ENCODE measurements around the gene NRXN3.

GRCh38 chr14:78714711-78715110 lies 544.5 kb downstream of the NRXN3 start:
- no peak for TF ChIP-seq EZH2 (IDR thresholded peaks at IDR 0.05; ENCODE audit: low read depth, unreplicated experiment)
- no peak for TF ChIP-seq JUNB (IDR thresholded peaks at IDR 0.05; ENCODE audit: unreplicated experiment)
- TF ChIP-seq EZH2phosphoT487 (IDR thresholded peaks at IDR 0.05; ENCODE audit: unreplicated experiment): no peak
- no peak for TF ChIP-seq POLR2AphosphoS5 (IDR thresholded peaks at IDR 0.05; ENCODE audit: low read depth)
- TF ChIP-seq, protein P1, sequence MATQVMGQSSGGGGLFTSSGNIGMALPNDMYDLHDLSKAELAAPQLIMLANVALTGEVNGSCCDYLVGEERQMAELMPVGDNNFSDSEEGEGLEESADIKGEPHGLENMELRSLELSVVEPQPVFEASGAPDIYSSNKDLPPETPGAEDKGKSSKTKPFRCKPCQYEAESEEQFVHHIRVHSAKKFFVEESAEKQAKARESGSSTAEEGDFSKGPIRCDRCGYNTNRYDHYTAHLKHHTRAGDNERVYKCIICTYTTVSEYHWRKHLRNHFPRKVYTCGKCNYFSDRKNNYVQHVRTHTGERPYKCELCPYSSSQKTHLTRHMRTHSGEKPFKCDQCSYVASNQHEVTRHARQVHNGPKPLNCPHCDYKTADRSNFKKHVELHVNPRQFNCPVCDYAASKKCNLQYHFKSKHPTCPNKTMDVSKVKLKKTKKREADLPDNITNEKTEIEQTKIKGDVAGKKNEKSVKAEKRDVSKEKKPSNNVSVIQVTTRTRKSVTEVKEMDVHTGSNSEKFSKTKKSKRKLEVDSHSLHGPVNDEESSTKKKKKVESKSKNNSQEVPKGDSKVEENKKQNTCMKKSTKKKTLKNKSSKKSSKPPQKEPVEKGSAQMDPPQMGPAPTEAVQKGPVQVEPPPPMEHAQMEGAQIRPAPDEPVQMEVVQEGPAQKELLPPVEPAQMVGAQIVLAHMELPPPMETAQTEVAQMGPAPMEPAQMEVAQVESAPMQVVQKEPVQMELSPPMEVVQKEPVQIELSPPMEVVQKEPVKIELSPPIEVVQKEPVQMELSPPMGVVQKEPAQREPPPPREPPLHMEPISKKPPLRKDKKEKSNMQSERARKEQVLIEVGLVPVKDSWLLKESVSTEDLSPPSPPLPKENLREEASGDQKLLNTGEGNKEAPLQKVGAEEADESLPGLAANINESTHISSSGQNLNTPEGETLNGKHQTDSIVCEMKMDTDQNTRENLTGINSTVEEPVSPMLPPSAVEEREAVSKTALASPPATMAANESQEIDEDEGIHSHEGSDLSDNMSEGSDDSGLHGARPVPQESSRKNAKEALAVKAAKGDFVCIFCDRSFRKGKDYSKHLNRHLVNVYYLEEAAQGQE (IDR thresholded peaks at IDR 0.05; ENCODE audit: unreplicated experiment): no peak
- TF ChIP-seq, protein P2, sequence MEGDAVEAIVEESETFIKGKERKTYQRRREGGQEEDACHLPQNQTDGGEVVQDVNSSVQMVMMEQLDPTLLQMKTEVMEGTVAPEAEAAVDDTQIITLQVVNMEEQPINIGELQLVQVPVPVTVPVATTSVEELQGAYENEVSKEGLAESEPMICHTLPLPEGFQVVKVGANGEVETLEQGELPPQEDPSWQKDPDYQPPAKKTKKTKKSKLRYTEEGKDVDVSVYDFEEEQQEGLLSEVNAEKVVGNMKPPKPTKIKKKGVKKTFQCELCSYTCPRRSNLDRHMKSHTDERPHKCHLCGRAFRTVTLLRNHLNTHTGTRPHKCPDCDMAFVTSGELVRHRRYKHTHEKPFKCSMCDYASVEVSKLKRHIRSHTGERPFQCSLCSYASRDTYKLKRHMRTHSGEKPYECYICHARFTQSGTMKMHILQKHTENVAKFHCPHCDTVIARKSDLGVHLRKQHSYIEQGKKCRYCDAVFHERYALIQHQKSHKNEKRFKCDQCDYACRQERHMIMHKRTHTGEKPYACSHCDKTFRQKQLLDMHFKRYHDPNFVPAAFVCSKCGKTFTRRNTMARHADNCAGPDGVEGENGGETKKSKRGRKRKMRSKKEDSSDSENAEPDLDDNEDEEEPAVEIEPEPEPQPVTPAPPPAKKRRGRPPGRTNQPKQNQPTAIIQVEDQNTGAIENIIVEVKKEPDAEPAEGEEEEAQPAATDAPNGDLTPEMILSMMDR (conservative IDR thresholded peaks at IDR 0.05; ENCODE audit: low read depth in 2 of 2): no peak
- TF ChIP-seq STAT1 (IDR thresholded peaks at IDR 0.05; ENCODE audit: unreplicated experiment): no peak
- TF ChIP-seq CREB1 (CRISPR knock-in tag; IDR thresholded peaks at IDR 0.05; ENCODE audit: low read depth): no peak
- no peak for TF ChIP-seq NANOG (IDR thresholded peaks at IDR 0.05; ENCODE audit: borderline replicate concordance)
- TF ChIP-seq, protein P3, sequence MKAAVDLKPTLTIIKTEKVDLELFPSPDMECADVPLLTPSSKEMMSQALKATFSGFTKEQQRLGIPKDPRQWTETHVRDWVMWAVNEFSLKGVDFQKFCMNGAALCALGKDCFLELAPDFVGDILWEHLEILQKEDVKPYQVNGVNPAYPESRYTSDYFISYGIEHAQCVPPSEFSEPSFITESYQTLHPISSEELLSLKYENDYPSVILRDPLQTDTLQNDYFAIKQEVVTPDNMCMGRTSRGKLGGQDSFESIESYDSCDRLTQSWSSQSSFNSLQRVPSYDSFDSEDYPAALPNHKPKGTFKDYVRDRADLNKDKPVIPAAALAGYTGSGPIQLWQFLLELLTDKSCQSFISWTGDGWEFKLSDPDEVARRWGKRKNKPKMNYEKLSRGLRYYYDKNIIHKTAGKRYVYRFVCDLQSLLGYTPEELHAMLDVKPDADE (IDR thresholded peaks at IDR 0.05): no peak

All from GM23338 (cell line).